HG03139 (cell line): ENCODE data around the gene UQCRC2.
"Not testable (repeated sequence)": the region's sequence is repeated elsewhere in the genome, so short reads cannot be mapped to it uniquely, and the experiment has no call there.

ENCODE experiments used
- ATAC-seq: cut with Tn5 transposase; IDR thresholded peaks from one replicate; pipeline ENCODE4 v1.9.1; 2021; ENCODE audit not compliant: unreplicated experiment

The UQCRC2 gene

GRCh38 chr16:21952793-21953540, at the start of gene UQCRC2:
Gene UQCRC2, plus strand, starts transcription at chr16:21953361. Its CDS starts 63 bp downstream, at chr16:21953424.
- peak; percentile 76 for ATAC-seq

- not testable (repeated sequence) for ATAC-seq
Observed at GRCh38 chr16:21932650-21933049, 20.5 kb upstream of the UQCRC2 start.

- not testable (repeated sequence) for ATAC-seq
Observed at GRCh38 chr16:21933316-21933715, 19.8 kb upstream of the UQCRC2 start.

GRCh38 chr16:21933790-21934189, 19.4 kb upstream of the UQCRC2 start:
- not testable (repeated sequence) for ATAC-seq

GRCh38 chr16:21936216-21936615, 16.9 kb upstream of the UQCRC2 start:
- ATAC-seq: not testable (repeated sequence)

GRCh38 chr16:21937336-21937829, 15.8 kb upstream of the UQCRC2 start:
- ATAC-seq: no peak

- ATAC-seq: no peak
Observed at GRCh38 chr16:21940570-21940969, 12.6 kb upstream of the UQCRC2 start.

GRCh38 chr16:21943571-21943970, 9.6 kb upstream of the UQCRC2 start:
- no peak for ATAC-seq

- no peak for ATAC-seq
Observed at GRCh38 chr16:21946889-21947635, 6.1 kb upstream of the UQCRC2 start.

GRCh38 chr16:21949713-21950260, 3.4 kb upstream of the UQCRC2 start:
- ATAC-seq: no peak

- ATAC-seq: no peak
Observed at GRCh38 chr16:21950782-21951521, 2.2 kb upstream of the UQCRC2 start.

- ATAC-seq: peak; percentile 28
Observed at GRCh38 chr16:21952040-21952792, 945 bp upstream of the UQCRC2 start.

- no peak for ATAC-seq
Observed at GRCh38 chr16:21953541-21953902, 361 bp downstream of the UQCRC2 start.

GRCh38 chr16:21957714-21958346, 4.7 kb downstream of the UQCRC2 start:
- no peak for ATAC-seq

GRCh38 chr16:21959050-21959449, 5.9 kb downstream of the UQCRC2 start:
- ATAC-seq: no peak

GRCh38 chr16:21962475-21962874, 9.3 kb downstream of the UQCRC2 start:
- no peak for ATAC-seq

- ATAC-seq: no peak
Observed at GRCh38 chr16:21963887-21964286, 10.7 kb downstream of the UQCRC2 start.

- ATAC-seq: no peak
Observed at GRCh38 chr16:21964353-21964752, 11.2 kb downstream of the UQCRC2 start.

GRCh38 chr16:21971856-21972255, 18.7 kb downstream of the UQCRC2 start:
- no peak for ATAC-seq

- ATAC-seq: no peak
Observed at GRCh38 chr16:21973945-21974344, 20.8 kb downstream of the UQCRC2 start.
